GM19025 (cell line): Measurements from ENCODE around the gene NR2E3.
A peak's percentile ranks its signal among the peaks of the same experiment; 100 is the strongest.

Experiments used
- ATAC-seq: cut with Tn5 transposase; IDR thresholded peaks from one replicate; pipeline ENCODE4 v1.9.1; 2021; ENCODE audit warnings: mild to moderate bottlenecking, low read depth, moderate library complexity; ENCODE audit not compliant: unreplicated experiment

Gene NR2E3

GRCh38 chr15:71790081-71790480 lies 20.3 kb upstream of the NR2E3 start:
- ATAC-seq = no peak

GRCh38 chr15:71791975-71792374 lies 18.4 kb upstream of the NR2E3 start:
- ATAC-seq = no peak

- ATAC-seq = no peak
These were observed 17.8 kb upstream of the NR2E3 start for GRCh38 chr15:71792521-71792920.

GRCh38 chr15:71798641-71799040 lies 11.7 kb upstream of the NR2E3 start:
- ATAC-seq = no peak

GRCh38 chr15:71800190-71800589 lies 10.2 kb upstream of the NR2E3 start:
- ATAC-seq = no peak

- no peak for ATAC-seq
These were observed 9.3 kb upstream of the NR2E3 start for GRCh38 chr15:71800835-71801745.

- ATAC-seq = no peak
These were observed 8.3 kb upstream of the NR2E3 start for GRCh38 chr15:71801935-71802655.

GRCh38 chr15:71802770-71803169 lies 7.6 kb upstream of the NR2E3 start:
- ATAC-seq = no peak

- ATAC-seq = no peak
These were observed 6.1 kb upstream of the NR2E3 start for GRCh38 chr15:71804226-71804625.

- peak; percentile 54 for ATAC-seq
These were observed 5.5 kb upstream of the NR2E3 start for GRCh38 chr15:71804695-71805470.

GRCh38 chr15:71806452-71806931 lies 3.9 kb upstream of the NR2E3 start:
- ATAC-seq = no peak

- no peak for ATAC-seq
These were observed 3.2 kb upstream of the NR2E3 start for GRCh38 chr15:71807125-71807629.

- no peak for ATAC-seq
These were observed 2.7 kb upstream of the NR2E3 start for GRCh38 chr15:71807691-71808091.

- ATAC-seq = no peak
These were observed 1.9 kb upstream of the NR2E3 start for GRCh38 chr15:71808311-71809020.

GRCh38 chr15:71809346-71809745 lies 1.0 kb upstream of the NR2E3 start:
- no peak for ATAC-seq

- ATAC-seq = no peak
These were observed 832 bp downstream of the NR2E3 start for GRCh38 chr15:71811036-71811736.

GRCh38 chr15:71811752-71812735 lies 1.7 kb downstream of the NR2E3 start:
- no peak for ATAC-seq
